CD1c-positive myeloid dendritic cell (primary cell): ENCODE data around the gene FLT1.

Experiments used
- DNase-seq: peaks from one replicate; pipeline ENCODE4 v3.0.0-alpha.2; 2016; ENCODE audit errors: extremely low spot score

FLT1 gene

GRCh38 chr13:28429685-28430290 is 65.1 kb downstream of the FLT1 start:
- no peak for DNase-seq

- DNase-seq = no peak
Observed at GRCh38 chr13:28429096-28429495, 65.8 kb downstream of the FLT1 start.

- DNase-seq = no peak
Observed at GRCh38 chr13:28426381-28426780, 68.5 kb downstream of the FLT1 start.

GRCh38 chr13:28425793-28426192 is 69.1 kb downstream of the FLT1 start:
- DNase-seq = no peak

- no peak for DNase-seq
Observed at GRCh38 chr13:28424541-28424940, 70.4 kb downstream of the FLT1 start.

- peak; percentile 90 for DNase-seq
Observed at GRCh38 chr13:28423010-28423409, 71.9 kb downstream of the FLT1 start.

- DNase-seq = peak; percentile 68
Observed at GRCh38 chr13:28421676-28422410, 73.1 kb downstream of the FLT1 start.

GRCh38 chr13:28420704-28421103 is 74.2 kb downstream of the FLT1 start:
- DNase-seq = no peak

GRCh38 chr13:28415994-28416421 is 78.9 kb downstream of the FLT1 start:
- peak; percentile 50 for DNase-seq

GRCh38 chr13:28413999-28414398 is 80.9 kb downstream of the FLT1 start:
- no peak for DNase-seq

GRCh38 chr13:28412981-28413380 is 81.9 kb downstream of the FLT1 start:
- no peak for DNase-seq

GRCh38 chr13:28411831-28412353 is 83.0 kb downstream of the FLT1 start:
- DNase-seq = no peak

GRCh38 chr13:28410096-28410495 is 84.8 kb downstream of the FLT1 start:
- no peak for DNase-seq

- DNase-seq = no peak
Observed at GRCh38 chr13:28409648-28410047, 85.3 kb downstream of the FLT1 start.

- DNase-seq = no peak
Observed at GRCh38 chr13:28408863-28409262, 86.1 kb downstream of the FLT1 start.

GRCh38 chr13:28408235-28408848 is 86.6 kb downstream of the FLT1 start:
- DNase-seq = no peak

GRCh38 chr13:28406733-28407266 is 88.1 kb downstream of the FLT1 start:
- no peak for DNase-seq

GRCh38 chr13:28402057-28402381 is 92.9 kb downstream of the FLT1 start:
- DNase-seq = no peak

GRCh38 chr13:28401303-28402056 is 93.4 kb downstream of the FLT1 start:
- peak; percentile 87 for DNase-seq

- DNase-seq = no peak
Observed at GRCh38 chr13:28396053-28396452, 98.9 kb downstream of the FLT1 start.

- DNase-seq = peak; percentile 82
Observed at GRCh38 chr13:28394422-28394821, 100.5 kb downstream of the FLT1 start.

GRCh38 chr13:28392896-28393505 is 101.9 kb downstream of the FLT1 start:
- DNase-seq = no peak
